Uterus (tissue), 2 donors: ENCODE results near the gene BLCAP.

Source experiments
- POLR2A ChIP-seq, 2 donors: fragments of 450-650 bp; IDR thresholded peaks; one replicate each; pipeline ENCODE4 v1.6.1; 2016; ENCODE audit warnings: antibody characterized with exemption in 2 of 2, mild to moderate bottlenecking in 1 of 2, moderate library complexity in 1 of 2
- TF ChIP-seq, protein P1 (sequence below), 4 experiments: fragments of 200-600 bp in 2 of 4; fragments of 450-650 bp in 2 of 4; sonication (generic) in 2 of 4; IDR thresholded peaks; one replicate each; pipeline ENCODE4 v1.5.1; 2016 to 2019; ENCODE audit warnings: antibody characterized with exemption in 4 of 4, mild to moderate bottlenecking in 2 of 4, moderate library complexity in 1 of 4

DNA sequence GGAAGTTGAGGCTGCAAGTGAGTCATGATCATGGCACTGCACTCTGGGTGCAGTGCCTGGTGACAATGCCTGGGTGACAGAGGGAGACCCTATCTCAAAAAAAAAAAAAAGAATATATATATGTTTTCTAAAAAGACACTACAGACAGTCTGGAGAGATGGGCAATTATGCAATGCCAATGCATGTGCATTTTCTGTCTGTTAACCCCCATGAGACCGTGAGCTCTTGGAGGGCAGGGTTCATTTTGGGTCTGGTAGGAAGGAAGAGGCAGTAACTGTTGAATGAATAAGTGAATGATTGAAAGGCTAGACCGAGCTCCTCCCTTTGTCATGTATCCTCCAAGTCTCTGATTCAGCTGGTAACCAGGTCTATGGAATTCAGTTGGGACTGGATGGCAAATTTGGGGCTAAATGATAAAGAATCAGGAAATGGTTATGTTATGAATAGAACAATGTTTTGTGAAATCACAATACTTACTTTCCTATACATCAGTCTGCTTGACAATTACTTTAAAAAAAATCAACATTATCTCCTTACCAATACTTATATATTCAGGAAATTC lies 5.6 kb upstream of the BLCAP start:
- TF ChIP-seq, protein P1, sequence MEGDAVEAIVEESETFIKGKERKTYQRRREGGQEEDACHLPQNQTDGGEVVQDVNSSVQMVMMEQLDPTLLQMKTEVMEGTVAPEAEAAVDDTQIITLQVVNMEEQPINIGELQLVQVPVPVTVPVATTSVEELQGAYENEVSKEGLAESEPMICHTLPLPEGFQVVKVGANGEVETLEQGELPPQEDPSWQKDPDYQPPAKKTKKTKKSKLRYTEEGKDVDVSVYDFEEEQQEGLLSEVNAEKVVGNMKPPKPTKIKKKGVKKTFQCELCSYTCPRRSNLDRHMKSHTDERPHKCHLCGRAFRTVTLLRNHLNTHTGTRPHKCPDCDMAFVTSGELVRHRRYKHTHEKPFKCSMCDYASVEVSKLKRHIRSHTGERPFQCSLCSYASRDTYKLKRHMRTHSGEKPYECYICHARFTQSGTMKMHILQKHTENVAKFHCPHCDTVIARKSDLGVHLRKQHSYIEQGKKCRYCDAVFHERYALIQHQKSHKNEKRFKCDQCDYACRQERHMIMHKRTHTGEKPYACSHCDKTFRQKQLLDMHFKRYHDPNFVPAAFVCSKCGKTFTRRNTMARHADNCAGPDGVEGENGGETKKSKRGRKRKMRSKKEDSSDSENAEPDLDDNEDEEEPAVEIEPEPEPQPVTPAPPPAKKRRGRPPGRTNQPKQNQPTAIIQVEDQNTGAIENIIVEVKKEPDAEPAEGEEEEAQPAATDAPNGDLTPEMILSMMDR (IDR thresholded peaks at IDR 0.05) = no peak
- no peak for TF ChIP-seq POLR2A (IDR thresholded peaks at IDR 0.05)
